ENCODE results near the gene PHACTR3. TPM values are rescaled to one million over a fixed set of nuclear protein-coding genes. Genes with fewer than 3 reads are reported as not detected.

PHACTR3 gene
- total and polyA plus RNA-seq, 2 donors (not counting 1 experiment from before 2014, with no cell fraction given): not detected

DNA sequence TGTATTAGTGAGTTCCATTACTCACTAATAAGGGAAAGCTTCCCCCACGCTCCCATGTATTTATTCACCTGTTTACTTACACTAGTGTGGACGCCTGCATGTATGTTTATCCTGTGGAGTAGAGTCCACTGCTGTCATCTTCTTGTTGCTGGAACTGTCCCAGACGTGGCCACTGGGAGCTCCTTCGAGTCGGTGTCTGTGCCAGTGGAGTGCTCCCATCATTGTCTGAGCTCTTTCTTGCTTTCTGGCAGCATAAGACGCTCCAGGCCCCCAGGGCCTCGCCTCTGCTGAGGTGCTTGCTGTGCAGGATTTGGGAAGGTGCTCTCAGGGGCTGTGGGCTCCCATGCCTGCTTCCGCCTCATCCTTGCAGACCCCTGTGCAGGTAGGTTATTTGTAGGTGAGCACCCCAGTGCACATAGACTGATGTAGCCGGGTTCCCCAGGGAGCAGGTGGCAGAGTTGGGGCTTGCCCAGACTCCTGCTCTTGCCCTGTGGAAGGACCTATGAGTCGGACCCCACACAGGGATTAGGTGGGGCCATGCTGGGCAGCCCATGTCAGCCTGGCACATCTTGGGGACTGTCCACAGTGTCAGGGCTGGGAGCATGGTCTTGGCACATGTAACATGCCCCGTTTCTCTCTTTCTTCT is 16.6 kb downstream of the PHACTR3 start:
- Histone ChIP-seq H3K4me3 (replicated peaks in 1 of 4; ENCODE audit: control extremely low read depth in 1 of 4, insufficient read depth in 1 of 4, low read depth in 3 of 4, low read length in 4 of 4) (no peak overlapping the region), H4K20me1 (ENCODE audit: control insufficient read depth, extremely low read depth, insufficient read depth, low read length) (no peaks in the 10 kb centered on the region), H3K27ac (ENCODE audit: insufficient read depth, low read length) (no peak overlapping the region), H3K79me2 (ENCODE audit: control insufficient read depth, insufficient read depth, low read length) (no peaks in the 10 kb centered on the region), H3K36me3 (ENCODE audit: control insufficient read depth, insufficient read depth, low read length) (no peaks in the 10 kb centered on the region), H3K9me3 (ENCODE audit: control insufficient read depth, insufficient read depth, low read depth, low read length) (no peaks in the 10 kb centered on the region), H3K9ac (ENCODE audit: insufficient read depth, low read length) (no peak overlapping the region), H3K4me2 (ENCODE audit: extremely low read depth, insufficient read depth, low read length) (no peak overlapping the region), H3K4me1 (ENCODE audit: control insufficient read depth, extremely low read depth, insufficient read depth, low read length) (no peaks in the 10 kb centered on the region), H2AFZ (ENCODE audit: low read length) (no peak overlapping the region), H3K27me3 (ENCODE audit: control insufficient read depth, insufficient read depth, low read length) (no peaks in the 10 kb centered on the region)
- no peak for DNase-seq (ENCODE audit: low read depth in 2 of 2)
- TF ChIP-seq EZH2 (IDR thresholded peaks at IDR 0.05; ENCODE audit: low read length, missing control alignments): no peak
- TF ChIP-seq, protein P1, sequence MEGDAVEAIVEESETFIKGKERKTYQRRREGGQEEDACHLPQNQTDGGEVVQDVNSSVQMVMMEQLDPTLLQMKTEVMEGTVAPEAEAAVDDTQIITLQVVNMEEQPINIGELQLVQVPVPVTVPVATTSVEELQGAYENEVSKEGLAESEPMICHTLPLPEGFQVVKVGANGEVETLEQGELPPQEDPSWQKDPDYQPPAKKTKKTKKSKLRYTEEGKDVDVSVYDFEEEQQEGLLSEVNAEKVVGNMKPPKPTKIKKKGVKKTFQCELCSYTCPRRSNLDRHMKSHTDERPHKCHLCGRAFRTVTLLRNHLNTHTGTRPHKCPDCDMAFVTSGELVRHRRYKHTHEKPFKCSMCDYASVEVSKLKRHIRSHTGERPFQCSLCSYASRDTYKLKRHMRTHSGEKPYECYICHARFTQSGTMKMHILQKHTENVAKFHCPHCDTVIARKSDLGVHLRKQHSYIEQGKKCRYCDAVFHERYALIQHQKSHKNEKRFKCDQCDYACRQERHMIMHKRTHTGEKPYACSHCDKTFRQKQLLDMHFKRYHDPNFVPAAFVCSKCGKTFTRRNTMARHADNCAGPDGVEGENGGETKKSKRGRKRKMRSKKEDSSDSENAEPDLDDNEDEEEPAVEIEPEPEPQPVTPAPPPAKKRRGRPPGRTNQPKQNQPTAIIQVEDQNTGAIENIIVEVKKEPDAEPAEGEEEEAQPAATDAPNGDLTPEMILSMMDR (conservative IDR thresholded peaks at IDR 0.05 in 1 of 2, IDR thresholded peaks at IDR 0.05 in 1 of 2; ENCODE audit: low read depth in 1 of 2, low read length in 2 of 2): no peak

DNA sequence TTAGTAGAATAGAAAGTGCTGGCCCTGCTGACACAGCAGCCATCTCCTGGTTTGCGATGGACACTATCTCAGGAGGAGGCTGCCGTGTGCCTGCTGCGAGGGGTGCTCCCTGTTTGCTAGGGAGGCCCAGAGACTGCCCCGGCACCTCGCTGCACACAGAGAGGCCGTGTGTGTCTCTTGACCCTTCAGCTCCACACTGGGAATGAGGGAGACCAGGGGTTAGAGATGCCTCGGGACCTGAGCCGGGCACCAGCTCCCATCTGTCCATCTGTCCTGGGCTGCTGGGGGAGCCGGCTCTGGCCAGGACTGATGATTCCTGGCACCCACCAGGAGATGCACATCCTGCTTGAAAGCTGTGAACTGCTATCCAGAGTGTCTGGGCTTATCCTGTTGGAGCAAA is 18.2 kb downstream of the PHACTR3 start:
- no peak overlapping the region for H3K9ac ChIP-seq (ENCODE audit: insufficient read depth, low read length)
- no peak overlapping the region for H2AFZ ChIP-seq (ENCODE audit: low read length)
- H3K4me3 ChIP-seq (replicated peaks in 1 of 4; ENCODE audit: control extremely low read depth in 1 of 4, insufficient read depth in 1 of 4, low read depth in 3 of 4, low read length in 4 of 4): no peak overlapping the region
- no peak for DNase-seq (ENCODE audit: low read depth in 2 of 2)
- H4K20me1 ChIP-seq (ENCODE audit: control insufficient read depth, extremely low read depth, insufficient read depth, low read length): no peaks in the 10 kb centered on the region
- TF ChIP-seq EZH2 (IDR thresholded peaks at IDR 0.05; ENCODE audit: low read length, missing control alignments): no peak
- TF ChIP-seq, protein P1 (conservative IDR thresholded peaks at IDR 0.05 in 1 of 2, IDR thresholded peaks at IDR 0.05 in 1 of 2; ENCODE audit: low read depth in 1 of 2, low read length in 2 of 2): no peak
- no peaks in the 10 kb centered on the region for H3K4me1 ChIP-seq (ENCODE audit: control insufficient read depth, extremely low read depth, insufficient read depth, low read length)
- H3K4me2 ChIP-seq (ENCODE audit: extremely low read depth, insufficient read depth, low read length): no peak overlapping the region
- no peaks in the 10 kb centered on the region for H3K27me3 ChIP-seq (ENCODE audit: control insufficient read depth, insufficient read depth, low read length)
- H3K79me2 ChIP-seq (ENCODE audit: control insufficient read depth, insufficient read depth, low read length): no peaks in the 10 kb centered on the region
- H3K27ac ChIP-seq (ENCODE audit: insufficient read depth, low read length): no peak overlapping the region
- H3K36me3 ChIP-seq (ENCODE audit: control insufficient read depth, insufficient read depth, low read length): no peaks in the 10 kb centered on the region
- H3K9me3 ChIP-seq (ENCODE audit: control insufficient read depth, insufficient read depth, low read depth, low read length): no peaks in the 10 kb centered on the region

DNA sequence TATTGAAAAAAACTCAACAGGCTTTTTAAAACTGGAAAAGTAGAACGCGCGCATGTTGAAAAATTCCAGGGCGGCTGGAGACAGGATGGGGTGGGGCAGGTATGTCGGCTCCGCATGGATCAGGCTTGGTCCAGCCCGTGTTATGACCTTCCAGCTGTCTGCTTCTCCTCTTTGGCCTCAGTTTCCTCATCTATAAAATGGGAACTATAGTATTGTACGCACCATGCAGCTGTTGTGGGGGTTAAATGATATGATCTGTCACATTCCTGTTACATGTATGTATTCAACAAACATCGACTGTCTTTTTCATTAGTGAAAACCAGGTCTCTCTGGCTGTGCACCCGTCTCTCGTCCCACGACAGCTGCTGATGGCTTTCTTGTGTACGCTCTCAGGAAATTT is 18.8 kb downstream of the PHACTR3 start:
- no peaks in the 10 kb centered on the region for H3K9me3 ChIP-seq (ENCODE audit: control insufficient read depth, insufficient read depth, low read depth, low read length)
- no peak overlapping the region for H3K4me2 ChIP-seq (ENCODE audit: extremely low read depth, insufficient read depth, low read length)
- no peak overlapping the region for H3K27ac ChIP-seq (ENCODE audit: insufficient read depth, low read length)
- TF ChIP-seq, protein P1 (conservative IDR thresholded peaks at IDR 0.05 in 1 of 2, IDR thresholded peaks at IDR 0.05 in 1 of 2; ENCODE audit: low read depth in 1 of 2, low read length in 2 of 2): no peak
- no peak for TF ChIP-seq EZH2 (IDR thresholded peaks at IDR 0.05; ENCODE audit: low read length, missing control alignments)
- H2AFZ ChIP-seq (ENCODE audit: low read length): no peak overlapping the region
- H3K4me3 ChIP-seq (replicated peaks in 1 of 4; ENCODE audit: control extremely low read depth in 1 of 4, insufficient read depth in 1 of 4, low read depth in 3 of 4, low read length in 4 of 4): no peak overlapping the region
- no peaks in the 10 kb centered on the region for H3K36me3 ChIP-seq (ENCODE audit: control insufficient read depth, insufficient read depth, low read length)
- no peaks in the 10 kb centered on the region for H4K20me1 ChIP-seq (ENCODE audit: control insufficient read depth, extremely low read depth, insufficient read depth, low read length)
- H3K79me2 ChIP-seq (ENCODE audit: control insufficient read depth, insufficient read depth, low read length): no peaks in the 10 kb centered on the region
- H3K27me3 ChIP-seq (ENCODE audit: control insufficient read depth, insufficient read depth, low read length): no peaks in the 10 kb centered on the region
- H3K4me1 ChIP-seq (ENCODE audit: control insufficient read depth, extremely low read depth, insufficient read depth, low read length): no peaks in the 10 kb centered on the region
- DNase-seq (ENCODE audit: low read depth in 2 of 2): no peak
- H3K9ac ChIP-seq (ENCODE audit: insufficient read depth, low read length): no peak overlapping the region
